Sigmoid colon (tissue), 4 donors: ENCODE measurements around the gene DBX2.

Source experiments
- CTCF ChIP-seq, 4 experiments: fragments of 450-650 bp in 3 of 4; fragments of 200-600 bp in 1 of 4; IDR thresholded peaks; one replicate each; pipeline ENCODE4 v1.5.1; 2016 to 2019; ENCODE audit warnings: antibody characterized with exemption in 4 of 4, mild to moderate bottlenecking in 3 of 4, moderate library complexity in 2 of 4
- EP300 ChIP-seq, 4 donors: sonication (generic); formaldehyde crosslinking; IDR thresholded peaks; one replicate each; pipeline ENCODE4 v1.6.1; 2017; ENCODE audit warnings: antibody characterized with exemption in 4 of 4
- POLR2AphosphoS5 ChIP-seq, 4 donors: sonication (generic); formaldehyde crosslinking; IDR thresholded peaks; one replicate each; pipeline ENCODE4 v1.6.1; 2017; ENCODE audit warnings: antibody characterized with exemption in 4 of 4

GRCh38 chr12:44972746-44973421, 78.0 kb downstream of the DBX2 start:
- TF ChIP-seq CTCF (IDR thresholded peaks at IDR 0.05), result no peak
- no peak for TF ChIP-seq POLR2AphosphoS5 (IDR thresholded peaks at IDR 0.05)
- TF ChIP-seq EP300 (IDR thresholded peaks at IDR 0.05), result no peak
